Right lobe of liver (tissue), 4 donors: Measurements from ENCODE around the gene SYNE1.

ENCODE experiments used
- CTCF ChIP-seq, 4 donors: fragments of 200-600 bp in 3 of 4; fragments of 450-650 bp in 1 of 4; IDR thresholded peaks; one replicate each; pipeline versions ENCODE4 v1.5.1 to v1.8.0; 2016 to 2022; ENCODE audit warnings: antibody characterized with exemption in 4 of 4, mild to moderate bottlenecking in 2 of 4
- POLR2A ChIP-seq: fragments of 450-650 bp; IDR thresholded peaks from one replicate; pipeline ENCODE4 v1.6.1; 2017; ENCODE audit warnings: antibody characterized with exemption, mild to moderate bottlenecking
- donor health status: DM: no; HTN: no; CAD: no.
- donor health status: DM: no; HTN: no; CAD: no.
- donor health status: DM: no; HTN: yes; CAD: no.

- no peak for TF ChIP-seq POLR2A
- no peak for TF ChIP-seq CTCF (IDR thresholded peaks at IDR 0.05)
Measured at GRCh38 chr6:152257581-152257980, 379.6 kb downstream of the SYNE1 start.
